Cardiac fibroblast (primary cell): ENCODE measurements around the gene RESP18.

Experiments
- DNase-seq, 2 donors: peaks; one replicate each; pipeline versions ENCODE4 v3.0.0 to v3.0.0-alpha.2; 2010; ENCODE audit warnings: low read depth in 2 of 2
- H3K4me3 ChIP-seq, 2 donors: replicated peaks in 1 of 2; 1 replicate in 1 of 2; 2 replicates in 1 of 2; pipeline ENCODE4 v1.5.1; 2011; ENCODE audit warnings: low read depth in 2 of 2, low read length in 2 of 2, mild to moderate bottlenecking in 2 of 2, moderate library complexity in 1 of 2
- CTCF ChIP-seq: IDR thresholded peaks from one replicate; pipeline ENCODE4 v1.5.1; 2011; ENCODE audit warnings: low read depth, mild to moderate bottlenecking, low read length, inconsistent platforms

Gene RESP18

DNA sequence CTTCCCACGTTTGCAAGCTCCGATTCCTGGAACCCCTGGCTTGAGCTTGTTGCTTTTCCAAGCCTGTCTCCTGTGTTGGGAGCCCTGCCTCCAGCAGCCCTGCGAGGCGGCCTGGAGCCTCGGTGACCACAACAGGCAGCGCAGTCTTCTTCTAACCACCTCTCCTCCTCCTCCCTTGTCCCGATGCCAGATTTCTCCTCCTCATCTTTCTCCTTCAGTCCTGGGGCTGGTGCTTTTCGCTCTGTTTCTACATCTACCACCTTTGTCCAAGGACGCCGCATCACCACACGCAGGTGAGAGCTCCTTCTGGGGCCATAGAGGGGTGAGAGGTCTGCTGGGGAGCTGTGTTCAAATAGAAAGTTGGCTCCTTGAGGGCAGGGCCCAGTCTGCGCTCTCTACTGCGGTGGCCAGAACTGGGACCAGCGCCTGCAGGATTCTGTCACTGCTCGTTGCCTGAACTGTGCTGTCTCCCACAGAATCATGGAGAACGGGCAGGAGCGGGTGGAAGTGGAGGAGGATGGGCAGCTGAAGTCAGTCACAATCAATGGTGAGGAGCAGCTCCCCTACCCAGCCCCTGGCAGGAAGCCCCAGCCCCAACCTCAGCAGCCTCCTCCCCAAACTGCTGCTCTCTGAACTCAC lies 49.5 kb downstream of the RESP18 start:
- no peak overlapping the region for H3K4me3 ChIP-seq
- no peak for DNase-seq
- no peak for TF ChIP-seq CTCF

DNA sequence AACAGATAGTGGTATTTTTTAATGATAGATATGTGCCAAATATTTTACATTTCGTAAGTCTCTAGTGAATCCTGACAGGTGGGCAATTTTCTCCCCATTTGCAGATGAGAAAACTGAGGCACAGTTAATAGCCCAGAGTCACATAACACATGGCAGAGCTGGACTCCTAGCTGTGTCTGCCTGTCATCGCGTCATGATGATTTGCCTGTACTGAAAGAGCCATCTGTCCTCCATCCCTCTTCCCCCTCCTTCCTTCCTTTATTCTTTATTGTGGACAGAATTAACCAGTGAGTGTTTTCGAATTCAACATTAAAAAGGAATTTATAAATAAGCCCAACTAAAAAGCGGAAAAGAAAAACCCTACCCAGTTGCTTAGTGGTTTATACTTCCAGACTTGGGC lies 50.2 kb downstream of the RESP18 start:
- no peak overlapping the region for H3K4me3 ChIP-seq
- no peak for DNase-seq
- no peak for TF ChIP-seq CTCF

- no peak for TF ChIP-seq CTCF
- no peak for DNase-seq
- H3K4me3 ChIP-seq: no peak overlapping the region
These were observed 51.0 kb downstream of the RESP18 start for GRCh38 chr2:219281588-219281987.

- H3K4me3 ChIP-seq: no peak overlapping the region
- no peak for TF ChIP-seq CTCF
- no peak for DNase-seq
These were observed 51.9 kb downstream of the RESP18 start for GRCh38 chr2:219280651-219281050.

DNA sequence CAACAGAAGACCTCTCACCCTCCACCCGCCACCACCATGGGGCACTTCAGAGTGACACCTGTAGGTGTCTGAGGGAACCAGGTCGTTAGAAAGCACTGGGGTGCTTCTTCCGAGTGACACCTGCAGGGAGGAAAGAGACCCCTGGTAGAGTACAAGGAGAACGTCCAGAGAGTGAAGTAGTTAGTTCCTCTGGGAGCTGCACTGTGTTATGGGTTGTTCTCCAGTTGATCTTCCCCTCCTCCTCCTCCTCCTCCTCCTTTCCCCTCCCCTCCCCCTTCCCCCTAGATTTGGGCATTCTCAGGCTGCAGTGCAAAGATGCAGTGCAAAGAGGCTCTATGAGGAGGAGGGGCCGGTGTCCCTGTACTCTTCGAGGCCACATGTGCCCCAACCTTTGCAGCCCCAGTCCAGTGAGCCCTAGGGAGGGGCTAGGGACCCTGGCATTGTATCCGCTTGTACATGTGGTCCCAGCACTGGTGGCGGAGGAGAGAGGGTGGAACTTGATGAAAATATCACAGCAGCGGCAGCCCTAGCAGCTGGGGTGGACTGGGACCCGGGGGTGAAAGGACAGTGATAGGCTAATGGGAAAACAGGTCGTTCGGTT lies 52.5 kb downstream of the RESP18 start:
- no peak for TF ChIP-seq CTCF
- H3K4me3 ChIP-seq: peak overlapping the region; percentile 65 to 66
- DNase-seq: no peak

- peak; percentile 99 to 100 for DNase-seq
These were observed 53.2 kb downstream of the RESP18 start, which contains the start of gene DNAJB2 for GRCh38 chr2:219279151-219279915. TSS of gene DNAJB2 (plus strand) at chr2:219279366. CDS start at chr2:219279834, 468 bp downstream.

More at GRCh38 chr2:219279151-219279915, 53.2 kb downstream of the RESP18 start, which contains the start of gene DNAJB2:
- TF ChIP-seq CTCF: no peak
- peak within 1 kb of the TSS; percentile 65 to 66 for H3K4me3 ChIP-seq
